ENCODE data around the gene GCK. TPM values are rescaled to one million over a fixed set of nuclear protein-coding genes. Genes with fewer than 3 reads are reported as not detected.
"Not testable (repeated sequence)": the region's sequence is repeated elsewhere in the genome, so short reads cannot be mapped to it uniquely, and the experiment has no call there.

The GCK gene
- total RNA-seq, 3 donors from 2014 or later: 0.17 TPM; not detected in 2

- no peaks in the 10 kb centered on the region for H3K9me3 ChIP-seq
- TF ChIP-seq CTCF (IDR thresholded peaks at IDR 0.05): no peak
- intact Hi-C loops (cut with DNase I, micrococcal nuclease): no loop called here
- no peak overlapping the region for H3K4me3 ChIP-seq
- H3K36me3 ChIP-seq (ENCODE audit: low read depth): no peaks in the 10 kb centered on the region
- ATAC-seq: no peak
- H3K4me1 ChIP-seq (ENCODE audit: low read depth): no peaks in the 10 kb centered on the region
- no peak for DNase-seq
Measured at GRCh38 chr7:44128721-44129582, 60.3 kb downstream of the GCK start.

- no peaks in the 10 kb centered on the region for H3K9me3 ChIP-seq
- no peak overlapping the region for H3K4me3 ChIP-seq
- ATAC-seq (no peak), DNase-seq (no peak)
- peaks cover 8% of the 10 kb centered on the region for H3K4me1 ChIP-seq (ENCODE audit: low read depth)
- no peak for TF ChIP-seq CTCF (IDR thresholded peaks at IDR 0.05)
- no peaks in the 10 kb centered on the region for H3K36me3 ChIP-seq (ENCODE audit: low read depth)
- intact Hi-C loops (cut with DNase I, micrococcal nuclease): no loop called here
Measured at GRCh38 chr7:44127161-44127560, 62.1 kb downstream of the GCK start.

GRCh38 chr7:44126574-44126973 is 62.7 kb downstream of the GCK start:
- H3K4me3 ChIP-seq; intact Hi-C loops (cut with DNase I, micrococcal nuclease); H3K36me3 ChIP-seq (ENCODE audit: low read depth); DNase-seq; H3K4me1 ChIP-seq (ENCODE audit: low read depth); ATAC-seq; H3K9me3 ChIP-seq: not testable (repeated sequence)

GRCh38 chr7:44124822-44125202 is 64.4 kb downstream of the GCK start:
- TF ChIP-seq CTCF (IDR thresholded peaks at IDR 0.05): no peak
- Histone ChIP-seq H3K4me1 (ENCODE audit: low read depth) (peaks cover 8% of the 10 kb centered on the region), H3K4me3 (no peak overlapping the region), H3K36me3 (ENCODE audit: low read depth) (no peaks in the 10 kb centered on the region), H3K9me3 (no peaks in the 10 kb centered on the region)
- intact Hi-C loops (cut with DNase I, micrococcal nuclease): no loop called here
- no peak for DNase-seq
- no peak for ATAC-seq

- ATAC-seq: peak; percentile 99
- H3K4me3 ChIP-seq: peak within 1 kb of the TSS; percentile 50
- TF ChIP-seq CTCF (IDR thresholded peaks at IDR 0.05): no peak
- H3K36me3 ChIP-seq (ENCODE audit: low read depth): no peaks in the 10 kb centered on the region
- peaks cover 8% of the 10 kb centered on the region for H3K4me1 ChIP-seq (ENCODE audit: low read depth)
- intact Hi-C loops (cut with DNase I, micrococcal nuclease): no loop called here
- DNase-seq: peak; percentile 97 to 99 (median 98)
- no peaks in the 10 kb centered on the region for H3K9me3 ChIP-seq
Measured at GRCh38 chr7:44123190-44124003, 65.8 kb downstream of the GCK start, which contains the start of gene POLD2. POLD2 (minus strand) TSS chr7:44123548; CDS start chr7:44122053, 1,495 bp downstream.

GRCh38 chr7:44122529-44122928 is 66.7 kb downstream of the GCK start:
- ATAC-seq (no peak), DNase-seq (no peak)
- Histone ChIP-seq H3K4me1 (ENCODE audit: low read depth) (peaks cover 8% of the 10 kb centered on the region), H3K9me3 (no peaks in the 10 kb centered on the region), H3K4me3 (no peak overlapping the region), H3K36me3 (ENCODE audit: low read depth) (no peaks in the 10 kb centered on the region)
- intact Hi-C loops (cut with DNase I, micrococcal nuclease): no loop called here
- no peak for TF ChIP-seq CTCF (IDR thresholded peaks at IDR 0.05)

All from mucosa of descending colon (tissue), 3 donors.